Peyer's patch (tissue), 4 donors: ENCODE data around the gene RBM19. TPM values are rescaled to one million over a fixed set of nuclear protein-coding genes. Genes with fewer than 3 reads are reported as not detected.
"Not testable (repeated sequence)": the region's sequence is repeated elsewhere in the genome, so short reads cannot be mapped to it uniquely, and the experiment has no call there.

Source experiments
- DNase-seq, 3 donors: peaks; one replicate each; pipeline ENCODE4 v3.0.0-alpha.2; 2017 to 2019
- H3K27ac ChIP-seq, 4 donors: fragments of 200-600 bp; sonication (generic); one replicate each; pipeline ENCODE4 v1.5.1; 2016 to 2019
- H3K27me3 ChIP-seq, 2 donors: fragments of 200-600 bp; sonication (generic); one replicate each; pipeline ENCODE4 v1.5.1; 2019
- H3K36me3 ChIP-seq, 3 donors: fragments of 200-600 bp; sonication (generic); one replicate each; pipeline ENCODE4 v1.5.1; 2016 to 2019
- H3K4me1 ChIP-seq, 4 donors: fragments of 200-600 bp; sonication (generic); one replicate each; pipeline ENCODE4 v1.5.1; 2016 to 2019
- H3K4me3 ChIP-seq, 4 donors: fragments of 200-600 bp; sonication (generic); 1 replicate in 3 of 4; 2 replicates in 1 of 4; pipeline ENCODE4 v1.5.1; 2016 to 2019; ENCODE audit warnings: mild to moderate bottlenecking in 1 of 4
- H3K9me3 ChIP-seq, 4 donors: fragments of 200-600 bp; sonication (generic); one replicate each; pipeline ENCODE4 v1.5.1; 2016 to 2019; ENCODE audit warnings: mild to moderate bottlenecking in 1 of 4
- POLR2A ChIP-seq, 2 donors: fragments of 450-650 bp; IDR thresholded peaks; one replicate each; pipeline ENCODE4 v1.5.1; 2017; ENCODE audit warnings: antibody characterized with exemption in 2 of 2, mild to moderate bottlenecking in 2 of 2, moderate library complexity in 2 of 2
- total RNA-seq, 4 donors: library from RNA; depleted of rRNA; stranded (reverse); fragments of >200 nt; gene quantifications; one replicate each; pipeline ENCODE4 v1.1.0, GENCODE V29; 2016
- TF ChIP-seq, protein P1 (sequence below), 6 experiments: fragments of 450-650 bp in 4 of 6; fragments of 200-600 bp in 2 of 6; sonication (generic) in 1 of 6; IDR thresholded peaks; one replicate each; pipeline ENCODE4 v1.5.1; 2017 to 2019; ENCODE audit warnings: antibody characterized with exemption in 6 of 6, mild to moderate bottlenecking in 3 of 6, moderate library complexity in 1 of 6

The RBM19 gene
- total RNA-seq, 4 donors from 2014 or later, result 20.7 to 178 (median 48.0) TPM

DNA sequence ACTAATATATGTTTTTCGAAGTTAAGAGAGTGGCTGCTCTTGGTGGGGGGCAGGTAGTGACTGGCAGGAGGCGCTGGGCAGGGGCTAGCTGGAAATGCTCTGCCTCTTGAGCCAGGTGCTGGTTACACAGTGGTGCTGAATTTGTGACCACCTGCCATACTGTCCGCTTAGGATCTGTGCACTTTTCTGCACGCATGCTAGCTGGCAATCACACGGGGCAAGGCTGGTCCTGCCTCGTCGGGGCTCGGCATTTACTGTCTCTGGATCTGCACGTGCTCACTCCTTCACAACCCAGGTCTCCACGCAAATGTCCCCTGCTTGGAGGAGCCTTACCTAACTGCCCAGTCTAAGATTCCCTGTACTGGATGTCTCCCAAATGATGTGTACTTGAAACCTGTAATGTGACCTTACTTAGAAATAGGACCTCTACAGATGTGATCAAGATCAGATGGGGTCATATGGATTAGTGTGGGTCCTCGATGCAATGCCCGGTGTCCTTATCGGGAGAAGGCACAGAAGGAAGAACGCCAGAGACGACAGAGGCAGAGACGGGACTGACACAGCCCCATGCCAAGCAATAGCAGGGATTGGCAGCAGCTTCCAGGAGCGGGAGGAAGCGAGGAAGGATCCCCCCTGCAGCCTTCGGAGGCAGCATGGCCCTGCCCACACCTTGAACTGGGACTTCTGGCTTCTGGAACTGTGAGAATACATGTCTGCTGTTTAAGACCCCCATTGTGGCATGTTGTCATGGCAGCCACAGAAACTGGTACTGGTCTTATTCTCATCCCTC, 59.5 kb downstream of the RBM19 start:
- H3K27me3 ChIP-seq, result no peaks in the 10 kb centered on the region
- no peaks in the 10 kb centered on the region for H3K9me3 ChIP-seq

DNA sequence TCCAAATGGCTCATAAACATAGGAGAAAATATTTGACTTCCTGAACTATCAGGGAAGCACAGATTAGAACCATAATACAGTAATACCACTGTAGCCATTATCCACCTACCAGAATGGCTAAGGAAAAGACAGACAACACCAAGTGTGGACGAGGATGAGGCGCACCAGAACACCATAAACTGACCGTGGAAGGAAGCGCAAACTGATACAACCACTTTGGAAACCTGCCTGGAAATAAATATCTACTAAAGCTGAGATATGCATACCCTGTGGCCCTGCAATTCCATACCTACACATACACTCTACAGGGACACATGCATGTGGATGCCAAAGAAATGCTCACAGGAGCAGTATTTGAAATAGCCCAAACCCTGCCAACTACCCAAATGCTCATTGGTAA, 60.3 kb downstream of the RBM19 start:
- no peak for DNase-seq
- H3K27me3 ChIP-seq, result no peaks in the 10 kb centered on the region
- H3K27ac ChIP-seq, result no peak overlapping the region
- H3K4me3 ChIP-seq, result no peak overlapping the region
- H3K9me3 ChIP-seq, result no peaks in the 10 kb centered on the region
- peaks cover 0 to 37% (median 0%) of the 10 kb centered on the region in 3 donors for H3K36me3 ChIP-seq
- no peaks in the 10 kb centered on the region for H3K4me1 ChIP-seq
- TF ChIP-seq, protein P1, sequence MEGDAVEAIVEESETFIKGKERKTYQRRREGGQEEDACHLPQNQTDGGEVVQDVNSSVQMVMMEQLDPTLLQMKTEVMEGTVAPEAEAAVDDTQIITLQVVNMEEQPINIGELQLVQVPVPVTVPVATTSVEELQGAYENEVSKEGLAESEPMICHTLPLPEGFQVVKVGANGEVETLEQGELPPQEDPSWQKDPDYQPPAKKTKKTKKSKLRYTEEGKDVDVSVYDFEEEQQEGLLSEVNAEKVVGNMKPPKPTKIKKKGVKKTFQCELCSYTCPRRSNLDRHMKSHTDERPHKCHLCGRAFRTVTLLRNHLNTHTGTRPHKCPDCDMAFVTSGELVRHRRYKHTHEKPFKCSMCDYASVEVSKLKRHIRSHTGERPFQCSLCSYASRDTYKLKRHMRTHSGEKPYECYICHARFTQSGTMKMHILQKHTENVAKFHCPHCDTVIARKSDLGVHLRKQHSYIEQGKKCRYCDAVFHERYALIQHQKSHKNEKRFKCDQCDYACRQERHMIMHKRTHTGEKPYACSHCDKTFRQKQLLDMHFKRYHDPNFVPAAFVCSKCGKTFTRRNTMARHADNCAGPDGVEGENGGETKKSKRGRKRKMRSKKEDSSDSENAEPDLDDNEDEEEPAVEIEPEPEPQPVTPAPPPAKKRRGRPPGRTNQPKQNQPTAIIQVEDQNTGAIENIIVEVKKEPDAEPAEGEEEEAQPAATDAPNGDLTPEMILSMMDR (IDR thresholded peaks at IDR 0.05), result no peak
- TF ChIP-seq POLR2A (IDR thresholded peaks at IDR 0.05), result no peak

More for the DNA sequence above, 59.5 kb downstream of the RBM19 start:
- no peak overlapping the region for H3K4me3 ChIP-seq
- no peaks in the 10 kb centered on the region for H3K4me1 ChIP-seq
- no peak overlapping the region for H3K27ac ChIP-seq
- DNase-seq, result no peak
- H3K36me3 ChIP-seq, result peaks cover 0 to 45% (median 0%) of the 10 kb centered on the region in 3 donors
- TF ChIP-seq POLR2A (IDR thresholded peaks at IDR 0.05), result no peak

DNA sequence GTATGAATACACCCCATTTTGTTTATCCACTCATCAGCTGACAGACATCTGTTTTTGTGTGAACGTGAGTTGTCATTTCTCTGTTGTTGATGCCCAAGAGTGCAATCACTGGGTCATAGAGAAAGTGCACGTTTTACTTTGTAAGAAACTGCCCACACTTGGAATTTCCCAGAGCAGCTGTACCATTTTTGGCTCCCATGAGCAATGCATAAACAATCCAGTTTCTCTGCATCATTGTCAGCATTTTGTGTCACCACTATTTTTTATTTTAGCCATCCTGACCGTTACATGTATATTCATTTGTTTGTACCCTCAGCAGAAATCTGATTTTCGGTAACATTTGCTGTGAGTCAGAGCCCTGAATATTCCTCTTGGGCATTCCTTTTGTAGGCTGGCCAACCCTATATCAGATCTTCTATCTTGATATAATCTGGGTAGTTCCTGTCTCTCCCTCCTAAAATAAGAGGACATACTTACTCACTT, 62.7 kb downstream of the RBM19 start:
- Histone ChIP-seq H3K27me3 (no peaks in the 10 kb centered on the region), H3K36me3 (peaks cover 0 to 21% (median 0%) of the 10 kb centered on the region in 3 donors), H3K9me3 (no peaks in the 10 kb centered on the region), H3K27ac (no peak overlapping the region), H3K4me3 (no peak overlapping the region), H3K4me1 (no peaks in the 10 kb centered on the region)
- no peak for DNase-seq
- TF ChIP-seq, protein P1 (IDR thresholded peaks at IDR 0.05), result no peak
- TF ChIP-seq POLR2A (IDR thresholded peaks at IDR 0.05), result no peak

DNA sequence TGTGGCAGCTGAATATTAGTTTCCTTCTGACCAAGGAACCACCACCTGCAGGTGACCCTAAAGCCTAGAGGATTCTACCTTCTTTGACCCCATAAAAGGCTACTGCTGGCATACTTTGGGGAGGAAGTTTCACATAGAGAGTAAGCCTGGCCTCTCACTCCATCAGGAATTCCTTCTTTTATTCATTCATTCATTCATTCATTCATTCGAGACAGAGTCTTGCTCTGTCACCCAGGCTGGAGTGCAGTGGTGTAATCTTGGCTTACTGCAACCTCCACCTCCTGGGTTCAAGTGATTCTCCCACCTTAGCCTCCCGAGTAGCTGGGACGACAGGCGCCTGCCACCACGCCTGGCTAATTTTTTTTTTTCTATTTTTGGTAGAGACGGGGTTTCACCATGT, 64.8 kb downstream of the RBM19 start:
- H3K27me3 ChIP-seq, H3K4me3 ChIP-seq, H3K4me1 ChIP-seq, H3K9me3 ChIP-seq, DNase-seq, H3K27ac ChIP-seq: not testable (repeated sequence)
- H3K36me3 ChIP-seq, result peaks cover 0 to 16% (median 0%) of the 10 kb centered on the region in 3 donors

DNA sequence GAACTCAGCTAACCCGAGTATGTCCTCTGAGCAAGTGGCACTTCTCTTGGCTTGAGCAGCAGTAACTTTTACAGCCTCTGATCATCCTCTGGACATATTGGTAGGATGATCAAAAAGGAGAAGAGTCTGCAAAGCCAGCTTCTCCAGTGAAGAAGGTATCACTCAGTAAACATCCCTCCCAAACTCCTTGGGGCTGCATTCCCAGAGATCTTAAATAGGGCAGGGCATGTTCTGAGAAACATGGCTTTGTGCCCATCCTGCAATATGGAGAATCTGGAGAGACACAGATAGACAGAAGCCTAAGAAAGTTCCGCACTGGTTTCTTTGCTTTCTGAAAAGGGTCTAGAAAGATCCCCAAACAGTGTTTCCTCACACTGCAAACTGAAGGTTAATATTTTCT, 65.4 kb downstream of the RBM19 start:
- peaks cover 0 to 16% (median 0%) of the 10 kb centered on the region in 3 donors for H3K36me3 ChIP-seq
- H3K4me3 ChIP-seq, result no peak overlapping the region
- TF ChIP-seq, protein P1 (IDR thresholded peaks at IDR 0.05), result no peak
- TF ChIP-seq POLR2A (IDR thresholded peaks at IDR 0.05), result no peak
- no peaks in the 10 kb centered on the region for H3K27me3 ChIP-seq
- no peak overlapping the region for H3K27ac ChIP-seq
- H3K9me3 ChIP-seq, result no peaks in the 10 kb centered on the region
- no peak for DNase-seq
- H3K4me1 ChIP-seq, result no peaks in the 10 kb centered on the region

DNA sequence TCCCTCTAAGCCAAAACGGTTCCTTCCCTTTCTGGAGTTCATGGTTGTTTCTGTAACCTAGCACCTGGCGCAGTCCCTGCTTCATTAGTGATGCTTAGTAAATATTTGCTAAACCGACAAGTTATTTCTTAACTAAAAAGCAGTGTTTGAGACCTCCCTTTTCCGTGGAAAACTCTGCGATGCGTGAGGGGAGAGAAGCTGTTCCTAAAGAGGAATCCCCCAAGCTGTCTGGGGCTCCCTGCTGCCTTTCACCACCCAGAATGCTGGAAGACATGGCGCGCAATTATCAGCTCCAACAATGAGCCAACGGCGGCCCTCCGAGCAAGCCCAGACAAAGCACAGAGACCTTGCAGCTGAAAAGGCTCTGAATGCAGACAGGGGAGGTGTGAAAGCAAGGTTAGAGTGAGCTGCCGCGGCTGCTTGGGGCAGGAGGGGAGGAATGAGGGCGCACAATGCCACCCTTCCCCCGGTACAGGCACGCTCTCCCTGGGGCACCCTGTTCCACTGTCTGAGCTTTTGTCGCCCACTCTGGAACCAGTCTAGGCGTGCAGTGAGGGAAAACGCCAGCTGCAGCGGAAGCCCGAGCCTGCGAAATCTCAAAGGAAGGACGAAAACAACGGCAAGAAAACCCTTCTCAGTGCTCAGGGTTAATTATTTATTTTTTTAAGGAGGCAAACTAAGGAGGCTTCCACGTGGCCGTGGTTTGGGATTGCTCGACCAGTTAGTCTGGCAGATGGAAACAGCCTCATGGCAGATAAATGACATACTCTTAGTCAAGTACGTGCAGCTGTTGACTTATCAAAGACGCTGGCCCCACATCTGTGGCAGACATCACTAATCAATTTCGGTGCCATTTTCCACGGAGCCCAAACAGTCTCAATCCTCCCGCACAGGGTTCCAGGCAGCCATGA, 66.3 kb downstream of the RBM19 start:
- Histone ChIP-seq H3K9me3 (no peaks in the 10 kb centered on the region), H3K4me3 (no peak overlapping the region), H3K4me1 (no peaks in the 10 kb centered on the region), H3K36me3 (peaks cover 0 to 12% (median 0%) of the 10 kb centered on the region in 3 donors), H3K27me3 (no peaks in the 10 kb centered on the region), H3K27ac (no peak overlapping the region)
- DNase-seq, result no peak
- TF ChIP-seq POLR2A (IDR thresholded peaks at IDR 0.05), result no peak
- TF ChIP-seq, protein P1 (IDR thresholded peaks at IDR 0.05), result no peak
